IMR-90 (cell line): ENCODE results near the gene CEP170B.

ENCODE experiments used
- MXI1 ChIP-seq: IDR thresholded peaks from 2 replicates; pipeline ENCODE4 v1.6.1; 2012; ENCODE audit warnings: low read depth, mild to moderate bottlenecking, low read length, moderate library complexity, borderline replicate concordance
- POLR2A ChIP-seq: IDR thresholded peaks from 2 replicates; pipeline ENCODE4 v1.6.1; 2012; ENCODE audit warnings: mild to moderate bottlenecking, low read depth, low read length
- RCOR1 ChIP-seq: IDR thresholded peaks from 2 replicates; pipeline ENCODE4 v1.6.1; 2012; ENCODE audit warnings: mild to moderate bottlenecking, low read length, improper control_type of control experiment; ENCODE audit not compliant: insufficient replicate concordance
- RFX5 ChIP-seq: IDR thresholded peaks from 2 replicates; pipeline ENCODE4 v1.8.0; 2012; ENCODE audit warnings: low read depth, mild to moderate bottlenecking, low read length, moderate library complexity

GRCh38 chr14:104879201-104879982, 14.3 kb downstream of the CEP170B start:
- TF ChIP-seq POLR2A (no peak), RCOR1 (no peak), MXI1 (no peak), RFX5 (no peak)
